Neural cell (in vitro differentiated cells): ENCODE results near the gene RBM19. TPM values are rescaled to one million over a fixed set of nuclear protein-coding genes. Genes with fewer than 3 reads are reported as not detected.

Source experiments
- H2AFZ ChIP-seq: fragments of 200-600, 300-800 bp; sonication (generic), shearing (Covaris generic); 2 replicates; pipeline ENCODE4 v1.6.0; 2014; ENCODE audit warnings: low read depth, mild to moderate bottlenecking, antibody characterized with exemption, low read length, moderate library complexity
- H3F3A ChIP-seq: fragments of 200-600 bp; shearing (Covaris generic); 2 replicates; pipeline ENCODE4 v1.6.1; 2016; ENCODE audit warnings: mild to moderate bottlenecking, moderate library complexity, mixed read lengths, antibody characterized with exemption, low read length; ENCODE audit not compliant: insufficient read depth, poor library complexity, severe bottlenecking
- H3K27ac ChIP-seq: fragments of 200-600, 300-800 bp; sonication (generic), shearing (Covaris generic); 2 replicates; pipeline ENCODE4 v1.5.1; 2014; ENCODE audit warnings: mild to moderate bottlenecking, low read length, moderate library complexity
- H3K27me3 ChIP-seq: fragments of 300-800, 200-600 bp; sonication (generic), shearing (Covaris generic); 2 replicates; pipeline ENCODE4 v1.6.0; 2014; ENCODE audit warnings: mild to moderate bottlenecking, low read depth, low read length, moderate library complexity; ENCODE audit not compliant: insufficient read depth
- H3K36me3 ChIP-seq: fragments of 300-800, 200-600 bp; sonication (generic), shearing (Covaris generic); 2 replicates; pipeline ENCODE4 v1.5.1; 2014; ENCODE audit warnings: mild to moderate bottlenecking, antibody characterized with exemption, low read length, moderate library complexity; ENCODE audit not compliant: insufficient read depth
- H3K4me2 ChIP-seq: fragments of 300-800, 200-600 bp; sonication (generic), shearing (Covaris generic); 2 replicates; pipeline ENCODE4 v1.6.0; 2014; ENCODE audit warnings: mild to moderate bottlenecking, low read length
- H3K4me3 ChIP-seq: fragments of 300-800, 200-600 bp; sonication (generic), shearing (Covaris generic); 2 replicates; pipeline ENCODE4 v1.5.1; 2014; ENCODE audit warnings: mild to moderate bottlenecking, low read length, moderate library complexity
- H3K79me2 ChIP-seq: fragments of 200-600 bp; shearing (Covaris generic); replicated peaks from 2 replicates; pipeline ENCODE4 v1.6.0; 2014; ENCODE audit warnings: mild to moderate bottlenecking, low read length, moderate library complexity; ENCODE audit not compliant: insufficient read depth
- H3K9ac ChIP-seq: fragments of 300-800, 200-600 bp; sonication (generic), shearing (Covaris generic); 2 replicates; pipeline ENCODE4 v1.6.1; 2016; ENCODE audit warnings: mild to moderate bottlenecking, low read length, mixed read lengths
- H3K9me2 ChIP-seq: fragments of 200-600 bp; shearing (Covaris generic); 2 replicates; pipeline ENCODE4 v1.6.1; 2016; ENCODE audit warnings: mild to moderate bottlenecking, low read length, mixed read lengths; ENCODE audit not compliant: insufficient read depth
- H3K9me3 ChIP-seq: fragments of 200-600, 300-800 bp; sonication (generic), shearing (Covaris generic); 2 replicates; pipeline ENCODE4 v1.6.1; 2016; ENCODE audit warnings: mild to moderate bottlenecking, mixed run types, low read length, moderate library complexity, mixed read lengths
- H4K20me1 ChIP-seq: fragments of 200-600 bp; shearing (Covaris generic); 2 replicates; pipeline ENCODE4 v1.6.1; 2016; ENCODE audit warnings: mild to moderate bottlenecking, mixed run types; ENCODE audit not compliant: insufficient read depth
- EP300 ChIP-seq: fragments of 450-650 bp; conservative IDR thresholded peaks from 2 replicates; pipeline ENCODE4 v1.6.1; 2014; ENCODE audit warnings: antibody characterized with exemption, mild to moderate bottlenecking, moderate library complexity; ENCODE audit not compliant: poor library complexity, severe bottlenecking
- EZH2 ChIP-seq: fragments of 200-600, 300-800 bp; shearing (Covaris generic), sonication (generic); IDR thresholded peaks from 2 replicates; pipeline ENCODE4 v1.6.1; 2014; ENCODE audit warnings: antibody characterized with exemption, low read length, borderline replicate concordance, mild to moderate bottlenecking; ENCODE audit not compliant: insufficient read depth, poor library complexity, severe bottlenecking
- MXI1 ChIP-seq: fragments of 450-650 bp; conservative IDR thresholded peaks from 2 replicates; pipeline ENCODE4 v1.6.1; 2014; ENCODE audit warnings: antibody characterized with exemption, mild to moderate bottlenecking; ENCODE audit not compliant: poor library complexity, severe bottlenecking
- POLR2AphosphoS5 ChIP-seq: IDR thresholded peaks from 2 replicates; pipeline ENCODE4 v1.6.1; 2012
- RAD21 ChIP-seq: fragments of 450-650 bp; conservative IDR thresholded peaks from 2 replicates; pipeline ENCODE4 v1.6.1; 2014; ENCODE audit warnings: antibody characterized with exemption, mild to moderate bottlenecking, moderate library complexity
- SMC3 ChIP-seq: fragments of 450-650 bp; conservative IDR thresholded peaks from 2 replicates; pipeline ENCODE4 v1.6.1; 2014; ENCODE audit warnings: antibody characterized with exemption, mild to moderate bottlenecking, moderate library complexity; ENCODE audit not compliant: poor library complexity
- TAF1 ChIP-seq: IDR thresholded peaks from 2 replicates; pipeline ENCODE4 v1.6.1; 2012; ENCODE audit warnings: low read depth
- polyA plus RNA-seq: library from polyadenylated mRNA; depleted of rRNA; stranded (reverse); fragments of >200 nt; gene quantifications from 2 replicates; pipeline ENCODE4 v1.2.3, GENCODE V29; 2014
- TF ChIP-seq, protein P1 (sequence below): fragments of 450-650 bp; IDR thresholded peaks from 2 replicates; pipeline ENCODE4 v1.5.1; 2014; ENCODE audit warnings: antibody characterized with exemption, mild to moderate bottlenecking, moderate library complexity; ENCODE audit not compliant: poor library complexity, severe bottlenecking
- TF ChIP-seq, protein P2 (sequence below): IDR thresholded peaks from 2 replicates; pipeline ENCODE4 v1.6.1; 2012; ENCODE audit warnings: borderline replicate concordance

RBM19 gene
- polyA plus RNA-seq, 1 donor from 2014 or later, result 14.2 TPM

DNA sequence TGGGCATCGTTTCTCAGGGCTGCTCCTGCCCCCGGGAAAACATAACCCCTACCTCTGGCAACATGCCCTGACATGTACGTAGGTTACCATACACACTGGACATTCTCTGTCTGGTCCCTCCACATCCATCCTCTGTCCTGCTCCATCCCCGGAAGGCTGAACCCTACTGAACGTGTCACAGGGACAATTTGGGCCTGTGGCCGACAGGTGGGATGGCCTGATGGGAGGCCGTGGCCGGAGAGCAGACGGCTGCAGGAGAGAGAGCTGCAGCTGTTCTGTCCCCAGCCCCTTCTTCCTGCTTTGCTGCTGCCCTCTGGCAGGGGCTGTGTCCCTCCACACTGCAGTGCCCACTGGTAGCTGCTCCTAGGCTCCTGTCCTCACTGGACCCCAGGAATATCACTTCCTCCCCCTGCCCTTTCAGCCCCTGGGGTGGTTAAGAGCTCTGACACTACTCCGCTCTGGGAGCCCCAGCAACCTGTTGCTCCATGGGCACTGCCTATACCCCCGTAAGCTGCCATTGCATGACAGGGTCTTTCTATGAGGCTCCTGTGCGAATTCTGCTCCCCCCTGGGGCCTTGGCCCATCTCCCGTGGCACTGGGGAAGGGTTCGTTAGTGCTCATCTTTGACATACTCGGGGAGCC lies 125.6 kb downstream of the RBM19 start:
- Histone ChIP-seq H3K36me3 (no peaks in the 10 kb centered on the region), H3K9ac (no peak overlapping the region), H3K4me3 (no peak overlapping the region), H3F3A (no peaks in the 10 kb centered on the region), H3K4me2 (no peak overlapping the region), H3K79me2 (no peaks in the 10 kb centered on the region), H3K27ac (no peak overlapping the region), H3K27me3 (no peaks in the 10 kb centered on the region), H4K20me1 (no peaks in the 10 kb centered on the region), H2AFZ (no peak overlapping the region), H3K9me2 (no peaks in the 10 kb centered on the region), H3K9me3 (no peaks in the 10 kb centered on the region)
- TF ChIP-seq SMC3, result no peak
- TF ChIP-seq, protein P1, sequence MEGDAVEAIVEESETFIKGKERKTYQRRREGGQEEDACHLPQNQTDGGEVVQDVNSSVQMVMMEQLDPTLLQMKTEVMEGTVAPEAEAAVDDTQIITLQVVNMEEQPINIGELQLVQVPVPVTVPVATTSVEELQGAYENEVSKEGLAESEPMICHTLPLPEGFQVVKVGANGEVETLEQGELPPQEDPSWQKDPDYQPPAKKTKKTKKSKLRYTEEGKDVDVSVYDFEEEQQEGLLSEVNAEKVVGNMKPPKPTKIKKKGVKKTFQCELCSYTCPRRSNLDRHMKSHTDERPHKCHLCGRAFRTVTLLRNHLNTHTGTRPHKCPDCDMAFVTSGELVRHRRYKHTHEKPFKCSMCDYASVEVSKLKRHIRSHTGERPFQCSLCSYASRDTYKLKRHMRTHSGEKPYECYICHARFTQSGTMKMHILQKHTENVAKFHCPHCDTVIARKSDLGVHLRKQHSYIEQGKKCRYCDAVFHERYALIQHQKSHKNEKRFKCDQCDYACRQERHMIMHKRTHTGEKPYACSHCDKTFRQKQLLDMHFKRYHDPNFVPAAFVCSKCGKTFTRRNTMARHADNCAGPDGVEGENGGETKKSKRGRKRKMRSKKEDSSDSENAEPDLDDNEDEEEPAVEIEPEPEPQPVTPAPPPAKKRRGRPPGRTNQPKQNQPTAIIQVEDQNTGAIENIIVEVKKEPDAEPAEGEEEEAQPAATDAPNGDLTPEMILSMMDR, result no peak
- TF ChIP-seq POLR2AphosphoS5, result no peak
- no peak for TF ChIP-seq EP300
- no peak for TF ChIP-seq MXI1
- TF ChIP-seq TAF1, result no peak
- TF ChIP-seq, protein P2, sequence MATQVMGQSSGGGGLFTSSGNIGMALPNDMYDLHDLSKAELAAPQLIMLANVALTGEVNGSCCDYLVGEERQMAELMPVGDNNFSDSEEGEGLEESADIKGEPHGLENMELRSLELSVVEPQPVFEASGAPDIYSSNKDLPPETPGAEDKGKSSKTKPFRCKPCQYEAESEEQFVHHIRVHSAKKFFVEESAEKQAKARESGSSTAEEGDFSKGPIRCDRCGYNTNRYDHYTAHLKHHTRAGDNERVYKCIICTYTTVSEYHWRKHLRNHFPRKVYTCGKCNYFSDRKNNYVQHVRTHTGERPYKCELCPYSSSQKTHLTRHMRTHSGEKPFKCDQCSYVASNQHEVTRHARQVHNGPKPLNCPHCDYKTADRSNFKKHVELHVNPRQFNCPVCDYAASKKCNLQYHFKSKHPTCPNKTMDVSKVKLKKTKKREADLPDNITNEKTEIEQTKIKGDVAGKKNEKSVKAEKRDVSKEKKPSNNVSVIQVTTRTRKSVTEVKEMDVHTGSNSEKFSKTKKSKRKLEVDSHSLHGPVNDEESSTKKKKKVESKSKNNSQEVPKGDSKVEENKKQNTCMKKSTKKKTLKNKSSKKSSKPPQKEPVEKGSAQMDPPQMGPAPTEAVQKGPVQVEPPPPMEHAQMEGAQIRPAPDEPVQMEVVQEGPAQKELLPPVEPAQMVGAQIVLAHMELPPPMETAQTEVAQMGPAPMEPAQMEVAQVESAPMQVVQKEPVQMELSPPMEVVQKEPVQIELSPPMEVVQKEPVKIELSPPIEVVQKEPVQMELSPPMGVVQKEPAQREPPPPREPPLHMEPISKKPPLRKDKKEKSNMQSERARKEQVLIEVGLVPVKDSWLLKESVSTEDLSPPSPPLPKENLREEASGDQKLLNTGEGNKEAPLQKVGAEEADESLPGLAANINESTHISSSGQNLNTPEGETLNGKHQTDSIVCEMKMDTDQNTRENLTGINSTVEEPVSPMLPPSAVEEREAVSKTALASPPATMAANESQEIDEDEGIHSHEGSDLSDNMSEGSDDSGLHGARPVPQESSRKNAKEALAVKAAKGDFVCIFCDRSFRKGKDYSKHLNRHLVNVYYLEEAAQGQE, result no peak
- TF ChIP-seq RAD21, result no peak
- TF ChIP-seq EZH2, result no peak

DNA sequence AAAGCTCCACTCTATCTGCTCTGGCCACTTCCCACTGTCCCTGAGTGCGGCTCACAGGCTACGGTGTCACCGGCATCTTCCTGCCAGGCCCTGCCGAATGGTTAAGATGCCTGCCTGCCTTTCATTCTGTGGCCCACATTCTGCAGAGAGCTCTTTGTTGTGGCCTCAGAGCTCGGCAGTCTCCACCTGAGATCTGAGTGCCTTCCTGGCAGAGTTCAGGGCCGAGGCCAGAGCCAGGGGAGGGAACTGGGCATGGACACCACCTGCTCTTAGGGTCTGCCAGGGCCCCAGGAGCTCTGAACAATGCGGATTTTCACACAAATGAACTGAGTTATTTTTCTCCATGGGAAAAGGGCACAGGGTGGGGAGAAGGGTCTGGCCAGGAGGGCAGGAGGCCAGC lies 127.2 kb downstream of the RBM19 start:
- Histone ChIP-seq H3K36me3 (no peaks in the 10 kb centered on the region), H4K20me1 (no peaks in the 10 kb centered on the region), H3K27ac (no peak overlapping the region), H3K4me2 (no peak overlapping the region), H3K27me3 (no peaks in the 10 kb centered on the region), H3F3A (no peaks in the 10 kb centered on the region), H3K9me3 (no peaks in the 10 kb centered on the region), H3K9ac (no peak overlapping the region), H2AFZ (no peak overlapping the region), H3K4me3 (no peak overlapping the region), H3K9me2 (no peaks in the 10 kb centered on the region), H3K79me2 (no peaks in the 10 kb centered on the region)
- TF ChIP-seq, protein P2, result no peak
- TF ChIP-seq POLR2AphosphoS5 (no peak), TAF1 (no peak), RAD21 (no peak), SMC3 (no peak), MXI1 (no peak), EP300 (no peak)
- TF ChIP-seq, protein P1, result no peak
